Vagina (tissue), 2 donors: ENCODE data around the gene NTRK1. TPM values are rescaled to one million over a fixed set of nuclear protein-coding genes. Genes with fewer than 3 reads are reported as not detected.

Experiments used
- DNase-seq, 2 donors: peaks; one replicate each; pipeline ENCODE4 v3.0.0-alpha.2; 2017; ENCODE audit errors: extremely low spot score in 2 of 2
- H3K27ac ChIP-seq: fragments of 200-600 bp; sonication (generic); one replicate; pipeline ENCODE4 v1.5.1; 2019
- H3K27me3 ChIP-seq: fragments of 200-600 bp; sonication (generic); one replicate; pipeline ENCODE4 v1.5.1; 2019
- H3K36me3 ChIP-seq, 2 donors: fragments of 200-600 bp; sonication (generic); one replicate each; pipeline ENCODE4 v1.5.1; 2017 to 2019
- H3K4me1 ChIP-seq: fragments of 200-600 bp; sonication (generic); one replicate; pipeline ENCODE4 v1.5.1; 2019
- H3K4me3 ChIP-seq, 2 donors: fragments of 200-600 bp; sonication (generic); 1 replicate in 1 of 2; 2 replicates in 1 of 2; pipeline ENCODE4 v1.5.1; 2016 to 2019
- H3K9me3 ChIP-seq: fragments of 200-600 bp; sonication (generic); one replicate; pipeline ENCODE4 v1.5.1; 2019
- POLR2A ChIP-seq, 2 donors: fragments of 450-650 bp; IDR thresholded peaks; one replicate each; pipeline ENCODE4 v1.6.1; 2017; ENCODE audit warnings: antibody characterized with exemption in 2 of 2, mild to moderate bottlenecking in 2 of 2, moderate library complexity in 2 of 2
- POLR2AphosphoS5 ChIP-seq, 2 donors: sonication (generic); formaldehyde crosslinking; IDR thresholded peaks; one replicate each; pipeline ENCODE4 v1.9.0; 2017; ENCODE audit warnings: antibody characterized with exemption in 2 of 2, mild to moderate bottlenecking in 2 of 2, low read depth in 1 of 2; ENCODE audit not compliant: insufficient read depth in 1 of 2
- intact Hi-C: fragments of 100-400 bp; cut with DNase I; formaldehyde crosslinking; loops from one replicate; pipeline ENCODE4 v1.15.1; 2023
- total RNA-seq: library from RNA; depleted of rRNA; stranded (reverse); fragments of >200 nt; gene quantifications from one replicate; pipeline ENCODE4 v1.2.3, GENCODE V29; 2016
- TF ChIP-seq, protein P1 (sequence below), 3 experiments: fragments of 450-650 bp in 2 of 3; fragments of 200-600 bp in 1 of 3; sonication (generic) in 1 of 3; IDR thresholded peaks; one replicate each; pipeline ENCODE4 v1.5.1; 2017 to 2019; ENCODE audit warnings: antibody characterized with exemption in 3 of 3, mild to moderate bottlenecking in 2 of 3, moderate library complexity in 2 of 3

Gene NTRK1
- total RNA-seq, 1 donor from 2014 or later = 2.9 TPM

DNA sequence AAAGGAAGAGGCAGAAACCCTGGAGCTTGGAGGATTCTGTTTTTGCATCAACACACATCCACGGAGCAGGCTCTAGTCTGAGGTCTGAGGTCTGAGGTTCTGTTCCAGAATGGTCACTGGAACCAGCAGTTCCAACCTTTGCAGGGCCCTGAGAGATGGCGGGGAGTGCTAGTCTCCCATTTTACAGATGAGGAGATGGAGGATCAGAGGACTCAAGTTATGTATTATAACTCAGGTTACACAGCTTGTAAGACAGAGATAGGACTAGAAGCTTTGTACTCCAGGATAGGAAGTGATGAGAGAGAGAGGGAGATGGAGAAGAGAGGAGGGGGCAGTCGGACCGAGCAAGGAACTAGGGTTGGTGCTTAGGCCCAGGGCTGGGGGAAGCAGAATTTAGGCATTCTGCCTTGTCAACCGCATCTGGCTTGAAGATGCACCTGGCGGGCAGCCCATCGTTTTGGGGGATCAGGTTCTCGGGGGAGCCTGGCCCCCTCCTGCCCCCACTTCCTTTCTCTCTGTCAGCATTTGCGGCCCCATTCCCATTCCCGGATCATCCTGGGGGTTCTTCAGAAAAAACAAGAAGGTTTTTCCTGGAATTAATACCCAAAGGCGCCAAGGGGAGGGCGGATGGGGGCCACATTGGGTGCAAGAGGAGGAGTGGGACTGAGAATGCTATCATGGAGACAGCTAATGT is 38.5 kb downstream of the NTRK1 start:
- TF ChIP-seq POLR2AphosphoS5 (IDR thresholded peaks at IDR 0.05; ENCODE audit: insufficient read depth in 1 of 2, low read depth in 1 of 2) (no peak), POLR2A (IDR thresholded peaks at IDR 0.05) (no peak)
- TF ChIP-seq, protein P1, sequence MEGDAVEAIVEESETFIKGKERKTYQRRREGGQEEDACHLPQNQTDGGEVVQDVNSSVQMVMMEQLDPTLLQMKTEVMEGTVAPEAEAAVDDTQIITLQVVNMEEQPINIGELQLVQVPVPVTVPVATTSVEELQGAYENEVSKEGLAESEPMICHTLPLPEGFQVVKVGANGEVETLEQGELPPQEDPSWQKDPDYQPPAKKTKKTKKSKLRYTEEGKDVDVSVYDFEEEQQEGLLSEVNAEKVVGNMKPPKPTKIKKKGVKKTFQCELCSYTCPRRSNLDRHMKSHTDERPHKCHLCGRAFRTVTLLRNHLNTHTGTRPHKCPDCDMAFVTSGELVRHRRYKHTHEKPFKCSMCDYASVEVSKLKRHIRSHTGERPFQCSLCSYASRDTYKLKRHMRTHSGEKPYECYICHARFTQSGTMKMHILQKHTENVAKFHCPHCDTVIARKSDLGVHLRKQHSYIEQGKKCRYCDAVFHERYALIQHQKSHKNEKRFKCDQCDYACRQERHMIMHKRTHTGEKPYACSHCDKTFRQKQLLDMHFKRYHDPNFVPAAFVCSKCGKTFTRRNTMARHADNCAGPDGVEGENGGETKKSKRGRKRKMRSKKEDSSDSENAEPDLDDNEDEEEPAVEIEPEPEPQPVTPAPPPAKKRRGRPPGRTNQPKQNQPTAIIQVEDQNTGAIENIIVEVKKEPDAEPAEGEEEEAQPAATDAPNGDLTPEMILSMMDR (IDR thresholded peaks at IDR 0.05) = no peak
- Histone ChIP-seq H3K27me3 (no peaks in the 10 kb centered on the region), H3K9me3 (no peaks in the 10 kb centered on the region), H3K4me1 (peaks cover 58% of the 10 kb centered on the region), H3K36me3 (no peaks in the 10 kb centered on the region), H3K27ac (no peak overlapping the region), H3K4me3 (no peak overlapping the region)
- intact Hi-C loops = no loop called here
- DNase-seq = no peak

DNA sequence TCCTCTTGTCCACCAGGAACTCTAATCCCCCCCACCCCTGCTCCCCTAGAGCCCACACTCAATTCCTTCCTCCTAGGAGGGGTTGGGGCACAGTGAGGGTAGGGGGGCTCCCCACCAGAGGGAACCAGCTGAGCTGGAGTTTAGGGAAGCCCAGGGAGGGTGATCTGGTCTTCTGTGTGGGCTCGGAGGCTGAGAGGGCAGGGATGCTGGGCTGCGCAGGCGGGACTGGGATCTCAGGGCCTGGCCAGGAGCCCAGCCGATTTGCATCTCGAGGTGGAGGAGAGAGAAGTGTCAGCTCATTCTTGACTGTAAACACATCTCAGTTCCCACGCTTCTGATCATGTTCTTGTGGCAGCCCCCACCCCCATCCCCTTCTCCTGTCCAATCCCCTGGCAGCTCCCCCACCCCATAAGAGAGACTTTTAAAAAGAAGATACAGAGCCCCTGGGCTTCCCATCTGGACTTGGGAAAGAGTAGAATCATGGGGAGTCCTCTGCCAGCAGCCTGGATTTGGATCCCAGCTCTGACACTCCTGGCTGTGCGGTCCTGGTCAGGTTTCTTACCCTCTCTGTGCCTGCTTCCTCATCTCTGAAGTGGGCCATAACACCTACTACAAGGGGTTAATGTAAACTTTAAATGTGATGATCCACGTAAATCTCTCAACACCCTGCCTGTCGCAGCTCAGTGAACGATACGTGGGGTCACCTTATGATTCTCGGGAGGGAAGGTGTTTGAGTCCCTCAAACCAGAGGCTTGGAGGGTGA is 39.5 kb downstream of the NTRK1 start:
- no peaks in the 10 kb centered on the region for H3K27me3 ChIP-seq
- peaks cover 58% of the 10 kb centered on the region for H3K4me1 ChIP-seq
- H3K27ac ChIP-seq = no peak overlapping the region
- H3K4me3 ChIP-seq = no peak overlapping the region
- intact Hi-C loops = no loop called here
- no peaks in the 10 kb centered on the region for H3K9me3 ChIP-seq
- no peak for DNase-seq
- TF ChIP-seq POLR2A (IDR thresholded peaks at IDR 0.05) (no peak), POLR2AphosphoS5 (IDR thresholded peaks at IDR 0.05; ENCODE audit: insufficient read depth in 1 of 2, low read depth in 1 of 2) (no peak)
- TF ChIP-seq, protein P1 (IDR thresholded peaks at IDR 0.05) = no peak
- H3K36me3 ChIP-seq = no peaks in the 10 kb centered on the region

DNA sequence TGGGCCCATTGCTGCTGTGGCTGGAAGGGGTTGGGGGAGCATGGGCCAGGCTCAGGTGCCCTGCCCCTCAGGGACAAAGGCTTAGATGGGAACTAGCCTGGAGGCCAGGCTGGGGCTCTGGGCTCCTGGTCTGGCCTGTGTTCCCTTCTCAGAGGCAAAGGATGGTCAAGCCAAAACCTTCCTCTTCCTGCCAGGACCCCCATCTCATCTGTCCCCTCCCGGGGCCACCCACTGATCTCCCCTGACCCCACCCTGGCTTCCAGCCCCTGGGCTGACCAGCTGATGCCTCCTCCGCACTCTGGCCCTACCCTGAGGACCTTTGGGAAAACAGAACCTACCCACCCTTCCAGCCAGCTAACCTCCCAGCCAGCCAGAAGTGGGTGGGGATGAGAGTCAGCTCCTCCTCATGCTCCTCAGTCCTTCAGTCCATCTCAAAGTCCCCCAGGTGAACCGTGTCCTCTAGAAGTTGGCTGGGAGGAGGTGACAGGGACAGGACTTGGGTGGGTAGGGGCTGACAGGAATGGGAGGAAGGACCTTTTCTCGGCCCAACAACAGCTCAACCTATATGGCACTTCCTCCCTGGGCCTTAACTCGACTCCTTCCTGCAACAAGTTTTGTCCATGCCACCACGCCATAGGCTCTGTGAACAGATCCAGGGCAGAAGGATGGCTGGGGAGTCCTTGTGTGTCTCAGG is 40.4 kb downstream of the NTRK1 start:
- no peak overlapping the region for H3K27ac ChIP-seq
- no peaks in the 10 kb centered on the region for H3K9me3 ChIP-seq
- TF ChIP-seq, protein P1 (IDR thresholded peaks at IDR 0.05) = no peak
- TF ChIP-seq POLR2AphosphoS5 (IDR thresholded peaks at IDR 0.05; ENCODE audit: insufficient read depth in 1 of 2, low read depth in 1 of 2) (no peak), POLR2A (IDR thresholded peaks at IDR 0.05) (no peak)
- H3K4me1 ChIP-seq = peaks cover 53% of the 10 kb centered on the region
- H3K36me3 ChIP-seq = no peaks in the 10 kb centered on the region
- no peak for DNase-seq
- H3K27me3 ChIP-seq = no peaks in the 10 kb centered on the region
- intact Hi-C loops = no loop called here
- H3K4me3 ChIP-seq = no peak overlapping the region

DNA sequence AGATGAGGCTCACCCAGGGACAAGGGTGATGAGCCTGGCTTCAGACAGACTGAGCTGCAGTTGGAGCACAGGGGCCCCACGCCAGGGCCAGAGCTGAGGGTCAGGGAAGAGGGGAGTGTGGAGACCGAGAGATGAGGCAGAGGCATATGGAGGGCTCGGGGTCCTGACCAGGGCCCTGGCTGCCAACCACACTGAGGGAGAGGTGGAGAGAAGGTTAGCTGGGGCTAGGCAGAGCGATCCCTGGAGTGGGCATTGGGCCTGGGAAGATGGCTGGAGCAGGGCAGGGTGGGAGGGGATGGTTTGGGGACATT is 40.9 kb downstream of the NTRK1 start:
- intact Hi-C loops = no loop called here
- Histone ChIP-seq H3K4me1 (peaks cover 48% of the 10 kb centered on the region), H3K4me3 (no peak overlapping the region), H3K36me3 (no peaks in the 10 kb centered on the region), H3K9me3 (no peaks in the 10 kb centered on the region), H3K27me3 (no peaks in the 10 kb centered on the region), H3K27ac (no peak overlapping the region)
- no peak for DNase-seq
- no peak for TF ChIP-seq POLR2AphosphoS5 (IDR thresholded peaks at IDR 0.05; ENCODE audit: insufficient read depth in 1 of 2, low read depth in 1 of 2)
- TF ChIP-seq, protein P1 (IDR thresholded peaks at IDR 0.05) = no peak
